Loucy (cell line): Measurements from ENCODE around the gene SEMA3F.

Experiments
- EZH2phosphoT487 ChIP-seq: fragments of 200-600 bp; IDR thresholded peaks from 2 replicates; pipeline ENCODE4 v1.6.1; 2018; ENCODE audit warnings: antibody characterized with exemption, mild to moderate bottlenecking, moderate library complexity, borderline replicate concordance
- TF ChIP-seq, protein P1 (sequence below): fragments of 200-600 bp; sonication (generic); conservative IDR thresholded peaks from 2 replicates; pipeline ENCODE4 v1.5.1; 2014; ENCODE audit warnings: mild to moderate bottlenecking, antibody characterized with exemption, low read length

DNA sequence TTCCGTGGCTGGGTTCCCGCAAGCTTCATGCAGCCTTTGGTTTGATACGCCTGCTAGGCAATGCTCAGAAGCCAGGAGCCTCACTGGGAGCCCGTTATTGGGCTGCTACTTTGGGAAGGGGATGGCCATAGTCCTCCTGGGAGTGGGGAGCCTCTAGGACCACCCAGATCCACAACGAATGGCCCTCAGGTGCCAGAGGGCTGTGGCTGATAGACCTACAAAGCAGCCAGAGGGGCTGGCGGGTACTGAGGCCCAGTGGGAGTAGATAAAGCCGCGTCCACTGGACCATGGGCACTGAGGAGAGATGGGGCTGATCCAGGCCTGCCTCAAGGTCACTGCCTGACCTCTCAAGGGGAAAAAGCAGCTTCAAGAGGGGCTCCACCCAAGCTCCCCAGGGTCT, 37.0 kb downstream of the SEMA3F start:
- TF ChIP-seq, protein P1, sequence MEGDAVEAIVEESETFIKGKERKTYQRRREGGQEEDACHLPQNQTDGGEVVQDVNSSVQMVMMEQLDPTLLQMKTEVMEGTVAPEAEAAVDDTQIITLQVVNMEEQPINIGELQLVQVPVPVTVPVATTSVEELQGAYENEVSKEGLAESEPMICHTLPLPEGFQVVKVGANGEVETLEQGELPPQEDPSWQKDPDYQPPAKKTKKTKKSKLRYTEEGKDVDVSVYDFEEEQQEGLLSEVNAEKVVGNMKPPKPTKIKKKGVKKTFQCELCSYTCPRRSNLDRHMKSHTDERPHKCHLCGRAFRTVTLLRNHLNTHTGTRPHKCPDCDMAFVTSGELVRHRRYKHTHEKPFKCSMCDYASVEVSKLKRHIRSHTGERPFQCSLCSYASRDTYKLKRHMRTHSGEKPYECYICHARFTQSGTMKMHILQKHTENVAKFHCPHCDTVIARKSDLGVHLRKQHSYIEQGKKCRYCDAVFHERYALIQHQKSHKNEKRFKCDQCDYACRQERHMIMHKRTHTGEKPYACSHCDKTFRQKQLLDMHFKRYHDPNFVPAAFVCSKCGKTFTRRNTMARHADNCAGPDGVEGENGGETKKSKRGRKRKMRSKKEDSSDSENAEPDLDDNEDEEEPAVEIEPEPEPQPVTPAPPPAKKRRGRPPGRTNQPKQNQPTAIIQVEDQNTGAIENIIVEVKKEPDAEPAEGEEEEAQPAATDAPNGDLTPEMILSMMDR, result no peak
- TF ChIP-seq EZH2phosphoT487, result no peak
